ENCODE results near the gene ARHGAP22. TPM values are rescaled to one million over a fixed set of nuclear protein-coding genes. Genes with fewer than 3 reads are reported as not detected.

The ARHGAP22 gene
- polyA plus RNA-seq, 3 donors: 1.5 to 7.8 (median 1.9) TPM

- H3K9me3 Mint-ChIP-seq: peaks cover 0 to 5% (median 0%) of the 10 kb centered on the region in 7 donors
- peaks cover 6% of the 10 kb centered on the region for H3K4me1 Mint-ChIP-seq
- no peak overlapping the region for H3K4me3 Mint-ChIP-seq
- no peak for TF ChIP-seq CTCF (IDR thresholded peaks at IDR 0.05)
- intact Hi-C loops (cut with micrococcal nuclease): loop anchor here in 1 of 2 donors (5.0 kb wide), 1 partner anchor 34 kb away; no protein-coding TSS in a partner anchor
- no peak overlapping the region for H2AFZ ChIP-seq (ENCODE audit: insufficient read depth, low read depth, low read length, poor library complexity, severe bottlenecking)
- peaks cover 0 to 13% of the 10 kb centered on the region in 2 donors for H3K4me1 ChIP-seq (ENCODE audit: control insufficient read depth in 1 of 2, insufficient read depth in 2 of 2, low read length in 2 of 2)
- H3K27ac Mint-ChIP-seq: no peak overlapping the region
- 96% methylated on average over 7 of the region's 10 CpGs for WGBS (ENCODE audit: insufficient coverage)
- H3K4me2 ChIP-seq (replicated peaks; ENCODE audit: extremely low read depth, low read length, poor library complexity, severe bottlenecking): no peak overlapping the region
- H4K20me1 ChIP-seq (ENCODE audit: insufficient read depth, low read length): no peaks in the 10 kb centered on the region
- no peak for DNase-seq
- peaks cover 0 to 5% (median 3%) of the 10 kb centered on the region in 3 donors for H3K27me3 Mint-ChIP-seq (ENCODE audit: low read depth in 3 of 3)
- no peak overlapping the region for H3K9ac ChIP-seq (ENCODE audit: insufficient read depth, low read length, poor library complexity, severe bottlenecking)
- H3K36me3 Mint-ChIP-seq: peaks cover 0 to 3% of the 10 kb centered on the region in 2 donors
- H3K27ac ChIP-seq (ENCODE audit: low read depth in 1 of 2, low read length in 2 of 2): no peak overlapping the region
- H3K27me3 ChIP-seq (ENCODE audit: control insufficient read depth in 2 of 2, insufficient read depth in 2 of 2, low read length in 2 of 2): no peaks in the 10 kb centered on the region
- no peaks in the 10 kb centered on the region for H3K9me3 ChIP-seq (replicated peaks in 1 of 2; ENCODE audit: control insufficient read depth in 1 of 2, insufficient read depth in 1 of 2, low read length in 2 of 2)
- no peaks in the 10 kb centered on the region for H3K79me2 ChIP-seq (ENCODE audit: insufficient read depth, low read length)
- no peak overlapping the region for H3K4me3 ChIP-seq (replicated peaks in 1 of 3; ENCODE audit: low read depth in 2 of 3, low read length in 3 of 3)
- H3K36me3 ChIP-seq (replicated peaks in 1 of 2; ENCODE audit: control insufficient read depth in 1 of 2, insufficient read depth in 2 of 2, low read length in 2 of 2): no peaks in the 10 kb centered on the region
These were observed 13.9 kb downstream of the ARHGAP22 start for GRCh38 chr10:48590945-48591344.

- no peaks in the 10 kb centered on the region for H3K36me3 ChIP-seq (replicated peaks in 1 of 2; ENCODE audit: control insufficient read depth in 1 of 2, insufficient read depth in 2 of 2, low read length in 2 of 2)
- no peak overlapping the region for H3K4me3 Mint-ChIP-seq
- peaks cover 6% of the 10 kb centered on the region for H3K4me1 Mint-ChIP-seq
- H3K27ac ChIP-seq (ENCODE audit: low read depth in 1 of 2, low read length in 2 of 2): no peak overlapping the region
- H3K9ac ChIP-seq (ENCODE audit: insufficient read depth, low read length, poor library complexity, severe bottlenecking): no peak overlapping the region
- no peak for TF ChIP-seq CTCF (IDR thresholded peaks at IDR 0.05)
- H3K27me3 Mint-ChIP-seq (ENCODE audit: low read depth in 3 of 3): peaks cover 2 to 4% (median 3%) of the 10 kb centered on the region in 3 donors
- peak overlapping the region in 1 of 7 donors; percentile 10 for H3K27ac Mint-ChIP-seq
- H3K9me3 Mint-ChIP-seq: peaks cover 5 to 15% (median 9%) of the 10 kb centered on the region in 7 donors
- intact Hi-C loops (cut with micrococcal nuclease): no loop called here
- H3K27me3 ChIP-seq (ENCODE audit: control insufficient read depth in 2 of 2, insufficient read depth in 2 of 2, low read length in 2 of 2): no peaks in the 10 kb centered on the region
- H3K9me3 ChIP-seq (replicated peaks in 1 of 2; ENCODE audit: control insufficient read depth in 1 of 2, insufficient read depth in 1 of 2, low read length in 2 of 2): peaks cover 0 to 12% of the 10 kb centered on the region in 2 donors
- 69% methylated on average over 5 of the region's 5 CpGs for WGBS (ENCODE audit: insufficient coverage)
- H4K20me1 ChIP-seq (ENCODE audit: insufficient read depth, low read length): no peaks in the 10 kb centered on the region
- H3K4me3 ChIP-seq (replicated peaks in 1 of 3; ENCODE audit: low read depth in 2 of 3, low read length in 3 of 3): no peak overlapping the region
- H3K4me2 ChIP-seq (replicated peaks; ENCODE audit: extremely low read depth, low read length, poor library complexity, severe bottlenecking): no peak overlapping the region
- peaks cover 0 to 13% of the 10 kb centered on the region in 2 donors for H3K4me1 ChIP-seq (ENCODE audit: control insufficient read depth in 1 of 2, insufficient read depth in 2 of 2, low read length in 2 of 2)
- peaks cover 6 to 10% of the 10 kb centered on the region in 2 donors for H3K36me3 Mint-ChIP-seq
- no peak overlapping the region for H2AFZ ChIP-seq (ENCODE audit: insufficient read depth, low read depth, low read length, poor library complexity, severe bottlenecking)
- no peaks in the 10 kb centered on the region for H3K79me2 ChIP-seq (ENCODE audit: insufficient read depth, low read length)
- no peak for DNase-seq
These were observed 15.6 kb downstream of the ARHGAP22 start for GRCh38 chr10:48589266-48589665.

Data from CD14-positive monocyte (primary cell).